ENCODE results near the gene HSDL1. TPM values are rescaled to one million over a fixed set of nuclear protein-coding genes. Genes with fewer than 3 reads are reported as not detected.
A peak's percentile ranks its signal among the peaks of the same experiment; 100 is the strongest.

HSDL1 gene
- total RNA-seq, 1 experiment from 2014 or later, result 40.9 TPM

DNA sequence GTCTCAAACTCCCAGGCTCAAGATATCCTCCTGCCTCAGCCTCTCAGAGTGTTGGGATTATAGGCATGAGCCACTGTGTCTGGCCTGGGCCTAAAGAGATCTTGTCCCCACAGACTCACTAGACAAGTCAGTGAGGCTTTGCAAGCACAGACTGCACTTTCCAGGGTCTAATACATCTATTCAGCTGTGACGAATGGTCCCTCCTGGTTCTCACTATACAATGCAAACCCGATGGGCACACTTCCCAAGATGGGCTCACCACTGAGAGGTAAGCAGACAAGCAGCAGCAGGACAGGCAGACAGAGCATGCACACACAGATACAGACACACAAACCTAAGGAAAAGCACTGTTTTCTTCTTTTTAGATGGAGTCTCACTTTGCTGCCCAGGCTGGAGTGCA is 37.1 kb downstream of the HSDL1 start:
- DNase-seq (ENCODE audit: low read depth), result no peak

DNA sequence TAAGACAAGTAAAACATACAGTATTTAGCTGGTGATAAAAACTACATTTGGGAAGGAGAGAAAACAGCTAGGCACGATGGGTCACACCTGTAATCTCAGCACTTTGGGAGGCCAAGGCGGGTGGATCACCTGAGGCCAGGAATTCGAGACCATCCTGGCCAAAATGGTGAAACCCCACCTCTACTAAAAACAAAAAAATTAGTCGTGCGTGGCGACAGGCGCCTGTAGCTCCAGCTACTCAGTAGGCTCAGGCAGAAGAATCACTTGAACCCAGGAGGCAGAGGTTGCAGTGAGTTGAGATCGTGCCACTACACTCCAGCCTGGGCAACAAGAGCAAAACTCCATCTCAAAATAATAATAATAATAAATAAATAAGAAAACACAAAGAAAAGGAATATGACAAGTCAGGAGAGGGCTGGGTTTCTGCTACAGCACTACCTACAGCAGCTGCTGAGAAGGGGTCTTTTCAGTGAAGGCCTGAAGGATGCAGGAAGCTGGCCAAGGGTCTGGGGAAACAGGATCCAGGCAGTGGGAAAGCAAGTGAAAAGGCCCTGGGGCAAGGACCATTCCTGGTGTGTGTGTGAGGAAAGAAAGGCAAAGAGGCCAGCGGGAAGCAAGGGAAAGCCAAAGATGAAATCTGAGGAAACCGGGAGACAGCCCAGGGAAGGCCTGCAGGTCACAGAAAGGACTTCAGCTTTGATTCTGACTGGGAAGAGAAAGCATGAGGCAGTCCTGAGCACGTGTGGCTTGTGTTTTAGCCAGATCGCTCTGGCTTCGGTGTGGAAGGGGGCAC is 38.8 kb downstream of the HSDL1 start:
- DNase-seq (ENCODE audit: low read depth), result no peak

DNA sequence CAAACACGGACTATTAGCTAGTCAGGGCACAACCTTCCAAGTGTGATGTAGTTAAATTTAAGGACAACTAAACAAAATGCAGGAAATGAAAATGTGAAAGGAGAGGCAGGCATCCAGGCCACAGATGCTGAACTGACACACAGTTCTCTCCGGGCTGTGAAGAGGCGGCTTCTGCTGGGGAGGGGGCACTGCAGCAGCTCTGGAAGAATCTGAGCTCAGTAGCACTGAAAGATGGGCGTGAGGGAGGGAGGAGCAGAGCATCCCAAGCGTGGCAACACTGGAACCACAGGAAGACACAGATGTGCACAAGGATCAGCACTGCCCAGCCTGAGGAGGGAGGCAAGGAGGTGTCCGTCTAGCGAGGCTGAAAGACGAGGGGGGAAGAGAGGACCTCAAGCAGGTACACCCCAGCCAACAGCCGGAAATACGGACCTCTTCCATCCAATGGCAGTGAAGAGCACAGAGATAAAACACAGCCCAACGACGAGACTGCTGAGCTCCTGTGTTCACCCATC is 39.6 kb downstream of the HSDL1 start:
- no peak for DNase-seq (ENCODE audit: low read depth)

DNA sequence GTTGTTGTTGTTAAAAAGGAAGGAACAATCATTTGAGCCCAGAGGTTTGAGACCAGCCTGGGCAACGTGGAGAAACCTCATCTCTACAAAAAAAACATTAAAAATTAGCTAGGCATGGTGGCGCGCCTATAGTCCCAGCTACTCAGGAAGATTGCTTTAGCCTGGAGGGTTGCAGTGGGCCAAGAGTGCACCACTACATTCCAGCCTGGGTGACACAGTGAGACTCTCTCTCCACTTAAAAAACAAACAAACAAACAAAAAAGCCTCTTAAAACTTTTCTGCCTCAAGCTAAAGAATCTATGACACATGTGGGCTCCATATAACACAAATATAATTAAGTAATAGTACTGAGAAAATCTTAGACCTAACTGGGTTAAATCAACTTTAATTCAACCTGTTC is 40.7 kb downstream of the HSDL1 start:
- DNase-seq (ENCODE audit: low read depth), result peak; percentile 23

DNA sequence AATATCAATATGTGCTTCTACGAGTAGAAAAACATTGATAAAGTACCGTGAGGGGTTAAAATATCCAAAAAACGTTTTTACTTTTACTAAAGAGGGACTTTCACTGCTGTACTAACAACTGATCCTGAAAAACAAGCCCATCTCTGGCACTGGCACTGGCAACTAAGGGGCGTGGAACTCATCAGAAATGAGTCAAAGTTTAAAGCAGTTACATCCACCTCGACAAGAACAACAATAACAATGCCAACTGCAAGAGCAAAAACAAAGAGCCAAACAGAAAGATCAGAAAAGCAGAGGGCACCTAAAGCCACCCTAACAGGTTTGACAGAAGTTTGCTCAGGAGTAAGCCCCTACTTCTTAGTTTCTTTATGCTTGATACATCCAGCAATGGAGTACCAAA is 41.3 kb downstream of the HSDL1 start:
- DNase-seq (ENCODE audit: low read depth), result no peak

DNA sequence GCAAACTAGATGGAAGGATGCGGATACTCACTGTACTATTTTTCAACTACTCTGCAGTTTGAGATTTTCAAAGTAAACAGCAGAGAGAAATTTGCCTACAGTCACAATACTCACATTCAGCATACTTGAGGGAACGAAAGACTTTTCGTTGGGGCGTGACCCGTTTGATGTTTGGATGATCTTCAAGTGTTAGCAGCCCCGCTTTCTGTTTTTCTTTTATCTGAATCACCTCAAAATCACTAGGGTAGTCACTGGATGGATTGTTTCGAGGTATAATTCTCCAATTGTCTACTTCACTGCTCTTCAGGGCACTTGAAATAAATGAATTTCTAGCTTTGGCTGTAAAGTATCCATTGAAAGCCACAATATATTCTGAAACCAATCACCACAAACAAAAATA is 46.0 kb downstream of the HSDL1 start:
- DNase-seq (ENCODE audit: low read depth), result no peak

DNA sequence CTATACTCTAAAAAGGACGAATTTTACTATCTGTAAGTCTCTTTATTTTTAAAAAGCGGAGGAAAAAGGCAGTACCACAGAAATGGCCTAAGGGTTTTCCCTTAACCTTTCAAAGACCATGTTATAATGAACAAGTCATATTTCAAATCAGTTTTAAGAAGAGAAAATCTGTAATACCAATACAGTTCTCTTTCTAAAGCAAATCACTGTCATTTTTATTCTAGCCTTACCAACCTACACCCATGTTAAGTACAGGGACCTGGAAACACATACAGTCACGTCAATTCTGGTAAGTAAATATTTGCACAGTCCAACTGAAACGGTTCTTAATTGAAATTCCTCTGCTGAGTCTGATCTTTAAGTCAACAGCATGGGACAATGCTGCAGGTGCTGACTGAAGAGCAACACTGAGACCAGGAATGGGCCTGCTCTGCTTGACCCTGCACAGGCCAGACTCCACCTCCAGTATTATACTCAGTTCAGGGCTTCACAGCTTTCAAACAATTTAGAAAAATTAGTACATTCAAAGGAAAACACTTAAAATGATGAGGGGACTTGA is 48.5 kb downstream of the HSDL1 start:
- DNase-seq (ENCODE audit: low read depth), result no peak

DNA sequence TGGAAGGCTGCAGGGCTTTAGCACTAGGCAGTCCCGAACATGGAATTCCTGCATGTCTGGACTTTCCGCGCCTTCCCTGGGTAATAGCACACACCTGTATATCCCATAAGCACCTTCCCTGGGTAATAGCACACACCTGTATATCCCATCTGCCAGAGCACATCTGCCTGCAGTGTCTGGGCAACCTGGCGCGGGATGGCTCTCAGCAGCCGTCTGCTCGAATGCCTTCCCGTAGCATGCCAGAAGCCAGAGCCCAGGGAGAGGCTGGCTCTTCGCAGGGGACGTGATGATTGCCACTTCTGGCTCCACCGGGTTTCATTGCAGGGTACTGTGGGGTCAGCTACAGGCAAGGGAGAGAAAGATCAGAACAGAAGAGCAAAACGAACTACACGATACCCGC is 49.5 kb downstream of the HSDL1 start:
- no peak for DNase-seq (ENCODE audit: low read depth)

DNA sequence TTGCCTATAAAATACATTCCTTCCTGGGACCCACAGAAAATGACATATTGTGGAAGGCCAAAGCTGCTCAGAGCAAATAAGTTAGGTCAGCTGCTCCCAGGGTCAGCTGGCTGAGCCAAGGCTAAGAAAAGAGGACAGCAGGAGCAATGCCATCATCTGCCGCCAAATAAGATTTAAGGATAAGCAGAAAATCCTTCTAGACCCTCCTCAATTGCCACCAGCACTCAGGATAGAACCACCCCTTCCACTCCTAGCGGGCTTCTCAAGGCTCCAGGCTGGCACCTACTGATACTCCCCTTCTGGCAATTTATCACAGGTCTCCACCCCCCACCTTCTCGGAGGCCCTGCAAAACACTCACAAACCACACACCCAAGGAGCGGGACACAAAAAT is 51.1 kb downstream of the HSDL1 start:
- no peak for DNase-seq (ENCODE audit: low read depth)

DNA sequence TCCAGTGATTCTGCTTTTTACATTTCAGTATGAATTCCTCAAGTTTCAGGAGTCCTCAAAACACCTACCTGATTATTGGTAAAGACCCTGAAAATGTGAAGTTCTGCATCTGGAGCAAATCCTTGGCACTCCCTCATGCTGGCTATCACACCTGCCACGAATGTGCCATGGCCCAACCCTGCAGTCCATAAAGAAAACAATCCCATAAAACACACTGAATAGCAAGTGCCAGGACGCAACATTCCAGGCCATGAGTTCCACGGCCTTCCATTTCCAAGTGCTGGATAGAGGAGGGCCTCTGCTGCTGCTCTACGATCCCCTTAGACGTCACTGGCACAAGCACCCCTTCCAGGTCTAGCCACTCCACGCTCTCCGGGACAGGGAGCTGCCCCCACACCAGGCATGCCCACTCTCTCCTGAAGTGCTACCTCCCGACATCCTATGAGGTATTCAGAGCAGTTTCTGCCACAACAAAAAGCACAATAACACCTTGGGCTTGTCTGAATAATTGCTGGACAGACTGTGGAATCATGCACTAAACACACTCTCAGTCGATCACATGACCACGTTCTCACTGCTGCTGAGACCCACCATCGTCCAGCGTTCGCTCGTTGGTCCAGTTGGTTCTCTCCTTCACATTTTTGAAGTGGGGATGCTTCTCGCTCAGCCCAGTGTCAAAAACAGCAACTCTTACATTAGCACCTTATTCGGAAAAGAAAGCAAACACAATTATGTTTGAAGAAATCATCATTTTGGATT is 51.7 kb downstream of the HSDL1 start:
- no peak for DNase-seq (ENCODE audit: low read depth)

DNA sequence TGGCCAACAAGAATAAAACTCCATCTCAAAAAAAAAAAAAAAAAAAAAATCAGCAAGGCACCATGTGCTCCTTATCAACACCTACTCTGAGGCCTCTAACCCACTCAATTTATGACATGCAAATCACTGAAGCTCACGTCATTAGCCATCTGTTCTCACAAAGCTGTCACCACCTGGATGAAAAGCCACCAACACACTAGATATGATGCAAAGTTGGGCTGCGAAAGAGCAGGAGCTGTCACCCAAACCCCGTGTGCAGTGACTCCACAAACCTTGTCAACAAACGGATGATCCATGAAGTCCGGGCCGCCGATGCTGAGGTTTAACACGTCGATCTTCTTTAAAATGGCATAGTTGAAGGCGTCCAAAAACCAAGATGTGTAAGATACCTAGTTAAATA is 53.5 kb downstream of the HSDL1 start:
- no peak for DNase-seq (ENCODE audit: low read depth)

DNA sequence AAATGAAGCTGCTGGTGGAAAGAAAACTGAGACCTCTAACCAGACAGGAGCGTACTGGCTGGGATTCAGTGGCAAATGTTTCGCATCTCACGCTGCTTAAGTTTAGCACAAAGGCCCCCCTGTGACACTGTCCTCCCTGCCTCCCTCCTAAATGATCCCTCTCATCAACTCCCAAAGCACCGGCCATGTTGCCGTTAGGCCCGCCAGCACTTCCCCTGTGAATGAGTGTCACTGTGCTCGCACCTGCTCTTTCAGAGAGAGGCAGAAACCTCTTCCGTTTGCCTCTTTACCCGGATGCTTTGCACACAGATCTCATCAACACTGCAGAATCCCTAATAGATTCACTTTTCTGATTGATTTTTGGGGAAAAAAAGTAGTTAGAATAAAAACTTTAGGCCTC is 54.8 kb downstream of the HSDL1 start:
- no peak for DNase-seq (ENCODE audit: low read depth)

DNA sequence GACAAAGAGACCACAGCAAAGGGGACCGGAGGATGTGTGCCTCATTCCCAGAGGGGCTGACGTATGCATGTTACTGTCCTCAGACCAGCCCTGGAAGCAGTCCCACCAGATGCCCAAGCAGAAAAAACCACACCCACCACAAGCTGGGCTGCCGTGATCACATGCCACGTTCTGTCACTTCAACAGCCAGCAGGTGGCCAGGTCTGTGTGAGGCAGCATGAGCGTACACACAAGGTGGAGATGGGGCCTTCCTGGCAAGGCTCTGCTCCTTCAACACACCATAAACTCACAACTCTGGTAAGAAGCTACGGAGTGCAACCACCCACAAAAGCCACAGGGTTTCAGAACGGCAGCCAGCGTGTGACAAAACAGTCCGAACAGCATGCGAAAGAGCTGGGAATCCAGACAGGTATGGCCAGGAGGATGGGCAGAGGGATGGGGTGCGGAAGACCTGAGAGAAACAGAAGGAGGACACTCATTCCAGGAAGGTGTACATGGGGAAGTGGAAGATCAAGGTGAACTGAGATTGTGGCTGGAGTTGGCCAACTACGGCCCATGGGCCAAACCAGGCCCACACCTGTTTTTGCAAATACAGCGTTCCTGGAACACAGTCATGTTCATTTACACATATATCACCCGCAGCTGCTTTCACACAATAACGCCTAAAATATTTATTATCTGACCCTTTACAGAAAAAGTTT is 56.1 kb downstream of the HSDL1 start:
- peak; percentile 4 for DNase-seq (ENCODE audit: low read depth)

DNA sequence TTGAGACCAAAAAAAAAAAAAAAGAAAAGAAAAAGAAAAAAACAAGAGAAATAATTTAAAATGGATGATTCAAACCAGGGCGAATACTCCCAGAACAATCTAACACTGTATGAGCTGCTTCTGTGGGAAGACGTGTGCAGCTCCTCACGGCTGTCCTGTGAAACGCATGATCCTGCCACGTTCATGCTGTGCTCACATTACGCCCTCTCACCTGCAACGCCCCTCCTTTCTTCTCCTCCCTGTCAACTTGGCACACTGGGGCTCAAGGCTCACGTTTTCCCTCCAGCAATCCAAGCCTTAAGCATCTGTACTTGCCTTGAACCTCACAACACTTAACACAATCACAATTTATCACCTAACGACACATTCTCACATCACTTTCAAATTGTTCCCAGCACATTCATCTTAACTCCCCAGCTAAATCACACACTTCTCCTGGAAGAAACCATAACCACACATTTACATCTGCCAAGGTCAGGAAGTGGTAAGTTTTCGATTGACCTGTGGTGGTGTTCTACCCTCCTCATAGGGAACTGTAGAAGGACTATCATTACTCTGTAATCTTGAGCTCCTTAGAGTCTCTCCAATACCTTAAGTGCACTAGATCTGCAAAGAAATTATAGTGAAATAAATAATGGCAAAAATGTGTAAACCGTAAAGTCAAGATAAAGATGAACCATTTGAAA is 57.4 kb downstream of the HSDL1 start:
- DNase-seq (ENCODE audit: low read depth), result no peak

DNA sequence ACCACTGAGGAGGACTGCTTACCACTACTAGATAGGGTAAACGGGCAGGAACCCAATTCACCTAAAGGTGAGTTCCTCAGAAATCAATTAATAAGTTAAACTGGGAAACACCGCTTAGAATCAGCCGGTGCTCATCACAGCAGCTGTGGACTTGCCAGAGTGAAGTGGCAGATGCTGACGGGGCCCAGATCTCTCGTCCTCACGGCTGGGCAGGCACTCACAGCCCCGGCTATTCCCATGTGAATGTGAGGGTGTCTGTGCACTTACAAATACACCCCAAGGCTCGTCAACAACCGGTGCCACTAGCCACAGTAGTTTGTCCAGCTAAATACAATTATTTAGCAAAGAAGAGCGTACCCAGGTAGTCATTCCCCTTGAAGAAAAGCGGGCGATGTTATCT is 58.0 kb downstream of the HSDL1 start:
- no peak for DNase-seq (ENCODE audit: low read depth)

DNA sequence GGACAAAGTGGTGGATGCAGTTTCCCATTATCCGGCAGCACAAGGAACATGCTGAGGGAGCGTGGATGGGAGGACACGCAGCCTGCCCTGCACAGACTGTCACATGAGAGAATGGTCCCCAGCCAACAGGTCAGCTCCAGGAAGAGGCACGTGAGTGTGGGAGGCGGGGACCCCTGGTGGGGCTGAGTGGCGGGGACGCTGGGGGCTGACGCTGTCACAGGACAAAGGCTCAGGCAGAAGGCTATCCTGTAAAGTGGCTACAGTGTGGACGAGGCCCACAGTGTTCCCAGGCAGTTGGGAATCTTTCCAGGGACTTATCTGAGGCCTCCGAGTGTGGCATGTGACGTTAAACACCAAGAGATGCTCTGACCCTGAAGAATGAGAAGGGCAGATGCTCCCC is 58.6 kb downstream of the HSDL1 start:
- no peak for DNase-seq (ENCODE audit: low read depth)

DNA sequence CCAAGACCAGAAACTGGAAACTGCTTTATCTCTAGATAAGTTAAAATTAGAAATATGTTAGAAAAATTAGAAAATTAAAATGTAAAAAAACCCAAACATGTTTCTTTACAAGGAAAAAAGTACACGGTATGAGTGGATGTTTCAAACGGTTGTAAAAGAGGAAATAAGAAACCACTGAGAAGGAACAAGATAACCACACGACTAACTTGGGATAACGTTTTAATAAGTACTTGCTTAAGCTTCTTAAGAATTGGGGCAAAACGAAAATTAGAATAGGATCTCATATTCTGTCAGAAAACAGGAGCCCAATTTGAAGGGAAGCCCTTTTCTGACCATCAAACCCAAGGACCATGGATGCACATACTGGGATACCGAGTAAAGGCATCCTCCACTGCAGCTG is 59.2 kb downstream of the HSDL1 start:
- no peak for DNase-seq (ENCODE audit: low read depth)

DNA sequence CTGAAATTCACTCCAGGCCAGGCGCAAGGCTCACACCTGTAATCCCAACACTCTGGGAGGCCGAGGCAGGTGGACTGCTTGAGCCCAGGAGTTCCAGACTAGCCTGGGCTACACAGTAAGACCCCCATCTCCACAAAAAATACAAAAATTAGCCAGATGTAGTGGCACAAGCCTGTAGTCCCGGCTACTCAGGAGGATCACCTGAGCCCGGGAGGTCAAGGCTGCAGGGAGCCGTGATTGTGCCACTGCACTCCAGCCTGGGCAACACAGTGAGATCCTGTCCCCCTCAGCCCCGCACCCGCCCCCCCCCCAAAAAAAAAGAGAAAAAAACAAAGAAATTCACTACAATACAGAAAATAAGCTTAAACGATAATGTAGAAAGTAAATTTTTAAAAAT is 59.7 kb downstream of the HSDL1 start:
- no peak for DNase-seq (ENCODE audit: low read depth)

DNA sequence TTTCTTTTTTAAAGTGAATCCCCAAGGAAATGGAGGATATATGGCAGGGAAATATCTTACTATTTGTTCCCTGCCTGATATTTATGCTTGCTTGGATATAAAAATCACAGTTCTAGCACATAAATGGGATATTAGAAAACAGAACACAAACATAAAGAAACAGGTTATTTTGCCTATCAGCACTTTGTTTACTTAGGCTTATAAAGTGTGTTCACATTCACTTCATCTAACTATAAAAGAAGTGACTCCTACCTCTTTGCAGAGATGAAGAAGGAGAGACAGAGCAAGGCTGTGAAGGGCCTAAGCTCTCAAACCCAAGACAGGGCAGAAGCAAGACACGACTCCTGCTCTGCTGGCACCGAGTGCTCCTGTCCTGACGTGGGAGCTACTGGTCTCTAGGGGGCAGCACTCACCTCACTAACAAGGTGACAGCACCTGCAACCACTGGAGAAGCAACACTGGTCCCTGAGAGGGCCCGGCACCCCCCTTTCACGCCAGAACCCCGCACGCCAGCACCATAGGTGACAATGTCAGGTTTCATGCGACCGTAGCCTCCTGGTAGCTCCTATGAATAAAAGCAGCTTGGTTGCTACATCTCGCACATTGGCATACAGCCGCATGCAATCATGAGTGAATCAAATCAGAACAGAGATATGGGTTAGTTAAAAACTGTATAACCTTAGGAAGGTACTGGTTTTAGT is 60.3 kb downstream of the HSDL1 start:
- DNase-seq (ENCODE audit: low read depth), result peak; percentile 62

DNA sequence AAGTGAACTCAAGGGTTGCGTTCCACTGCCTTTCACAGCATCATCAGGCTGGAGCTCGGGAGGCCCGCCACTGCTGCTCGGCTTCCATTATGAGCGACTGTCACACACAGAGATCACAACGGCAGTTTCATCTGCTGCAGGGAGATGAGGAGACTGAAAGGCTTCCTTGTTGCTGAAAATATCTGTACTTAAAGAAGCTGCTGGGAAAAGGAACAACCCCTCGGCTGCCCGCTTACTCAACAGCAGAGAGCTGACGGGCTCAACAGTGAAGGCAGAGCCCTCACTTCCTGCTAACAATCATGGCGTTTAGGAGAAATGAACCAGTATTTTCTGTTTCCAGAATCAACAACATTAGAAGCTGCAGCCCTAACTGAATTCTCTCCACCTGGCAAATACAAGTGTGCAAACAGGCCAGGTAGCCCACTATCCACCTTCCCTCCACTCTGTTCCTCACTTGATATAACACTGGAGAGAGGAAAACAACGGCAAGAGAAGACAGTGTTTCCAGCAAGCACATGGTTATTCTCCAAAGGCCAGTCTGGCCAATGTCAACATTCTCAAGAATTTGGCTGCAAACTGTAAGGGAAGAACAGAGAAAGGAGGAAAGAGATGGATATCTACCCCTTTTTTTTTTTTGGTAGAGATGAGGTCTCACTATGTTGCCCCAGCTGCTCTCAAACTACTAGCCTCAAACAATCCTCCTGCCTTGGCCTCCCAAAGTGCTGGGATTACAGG is 62.0 kb downstream of the HSDL1 start:
- DNase-seq (ENCODE audit: low read depth), result no peak

All from M059J (cell line).